ENCODE measurements around the gene HMCN1. TPM values are rescaled to one million over a fixed set of nuclear protein-coding genes. Genes with fewer than 3 reads are reported as not detected.

HMCN1 gene
- total and polyA plus RNA-seq, 2 experiments from 2014 or later = 1.6 to 8.7 TPM

GRCh38 chr1:185838111-185838510 lies 103.9 kb downstream of the HMCN1 start:
- no peak for ATAC-seq
- H3K27me3 ChIP-seq (ENCODE audit: insufficient read depth) = no peaks in the 10 kb centered on the region
- H2AFZ ChIP-seq = no peak overlapping the region
- H3K4me1 Mint-ChIP-seq = peaks cover 19% of the 10 kb centered on the region
- H3K4me3 Mint-ChIP-seq = no peak overlapping the region
- H3K4me1 ChIP-seq (ENCODE audit: insufficient read depth) = peaks cover 5% of the 10 kb centered on the region
- no peaks in the 10 kb centered on the region for H3K79me2 ChIP-seq (replicated peaks; ENCODE audit: insufficient read depth)
- H3K27ac ChIP-seq (ENCODE audit: low read depth) = no peak overlapping the region
- no peak for TF ChIP-seq JUNB (IDR thresholded peaks at IDR 0.05; ENCODE audit: unreplicated experiment)
- TF ChIP-seq STAT1 (IDR thresholded peaks at IDR 0.05; ENCODE audit: unreplicated experiment) = no peak
- no peak for TF ChIP-seq ZNF462 (CRISPR knock-in tag; IDR thresholded peaks at IDR 0.05)
- DNase-seq (ENCODE audit: low spot score) = no peak
- H3K27me3 Mint-ChIP-seq (ENCODE audit: insufficient read depth, low read depth, poor library complexity) = no peaks in the 10 kb centered on the region
- no peaks in the 10 kb centered on the region for H3K9me2 ChIP-seq (ENCODE audit: insufficient read depth)
- no peaks in the 10 kb centered on the region for H3K36me3 ChIP-seq (ENCODE audit: insufficient read depth)
- no peaks in the 10 kb centered on the region for H3F3A ChIP-seq (replicated peaks; ENCODE audit: low read depth)
- no peaks in the 10 kb centered on the region; the same call in 2 of the 3 replicates for H3K36me3 Mint-ChIP-seq (ENCODE audit: low read depth)
- peak overlapping the region; percentile 35; the same call in 1 of the 2 replicates for H3K27ac Mint-ChIP-seq
- no peaks in the 10 kb centered on the region for H4K20me1 ChIP-seq (replicated peaks; ENCODE audit: insufficient read depth)
- H3K9me3 Mint-ChIP-seq = no peaks in the 10 kb centered on the region
- H3K4me3 ChIP-seq = no peak overlapping the region
- H3K4me2 ChIP-seq = 0 out of 2 replicates have a peak overlapping the region, but pooled peaks have one; percentile 29

GRCh38 chr1:185840880-185841279 lies 106.7 kb downstream of the HMCN1 start:
- H3K4me1 Mint-ChIP-seq = peaks cover 30% of the 10 kb centered on the region
- Histone ChIP-seq H3K27me3 (ENCODE audit: insufficient read depth) (no peaks in the 10 kb centered on the region), H3K4me2 (no peak overlapping the region), H3K27ac (ENCODE audit: low read depth) (no peak overlapping the region), H4K20me1 (replicated peaks; ENCODE audit: insufficient read depth) (no peaks in the 10 kb centered on the region), H2AFZ (no peak overlapping the region), H3K4me1 (ENCODE audit: insufficient read depth) (peaks cover 20% of the 10 kb centered on the region), H3F3A (replicated peaks; ENCODE audit: low read depth) (no peaks in the 10 kb centered on the region), H3K36me3 (ENCODE audit: insufficient read depth) (no peaks in the 10 kb centered on the region), H3K79me2 (replicated peaks; ENCODE audit: insufficient read depth) (no peaks in the 10 kb centered on the region), H3K4me3 (no peak overlapping the region), H3K9me2 (ENCODE audit: insufficient read depth) (no peaks in the 10 kb centered on the region)
- no peak overlapping the region for H3K27ac Mint-ChIP-seq
- H3K4me3 Mint-ChIP-seq = no peak overlapping the region
- H3K27me3 Mint-ChIP-seq (ENCODE audit: insufficient read depth, low read depth, poor library complexity) = no peaks in the 10 kb centered on the region
- no peaks in the 10 kb centered on the region for H3K9me3 Mint-ChIP-seq
- ATAC-seq = no peak
- TF ChIP-seq NANOG (IDR thresholded peaks at IDR 0.05; ENCODE audit: borderline replicate concordance) = no peak
- TF ChIP-seq STAT1 (IDR thresholded peaks at IDR 0.05; ENCODE audit: unreplicated experiment) = no peak
- TF ChIP-seq CREB1 (CRISPR knock-in tag; IDR thresholded peaks at IDR 0.05; ENCODE audit: low read depth) = no peak
- DNase-seq (ENCODE audit: low spot score) = no peak
- H3K36me3 Mint-ChIP-seq (ENCODE audit: low read depth) = no peaks in the 10 kb centered on the region; the same call in 2 of the 3 replicates
